ENCODE measurements around the gene ABI2.

DNA sequence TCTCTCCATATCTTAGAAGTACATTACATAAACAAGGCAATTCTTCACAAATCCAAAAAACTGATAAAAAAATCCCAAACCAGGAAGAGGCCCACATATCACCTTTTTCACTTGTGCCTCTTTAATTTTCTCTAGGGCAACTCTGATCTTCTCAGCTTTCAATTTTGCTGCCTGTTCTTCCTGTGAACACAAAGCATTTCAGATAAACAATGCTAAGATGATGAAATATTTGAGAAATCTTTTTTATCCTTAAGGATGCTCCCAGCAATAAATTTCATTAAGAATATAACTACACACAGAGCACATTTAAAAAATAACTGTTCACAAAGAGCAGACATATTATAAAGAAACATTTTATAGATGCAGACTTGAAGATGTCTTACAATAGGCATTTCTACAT is 133.6 kb downstream of the ABI2 start:
- TF ChIP-seq, protein P1, sequence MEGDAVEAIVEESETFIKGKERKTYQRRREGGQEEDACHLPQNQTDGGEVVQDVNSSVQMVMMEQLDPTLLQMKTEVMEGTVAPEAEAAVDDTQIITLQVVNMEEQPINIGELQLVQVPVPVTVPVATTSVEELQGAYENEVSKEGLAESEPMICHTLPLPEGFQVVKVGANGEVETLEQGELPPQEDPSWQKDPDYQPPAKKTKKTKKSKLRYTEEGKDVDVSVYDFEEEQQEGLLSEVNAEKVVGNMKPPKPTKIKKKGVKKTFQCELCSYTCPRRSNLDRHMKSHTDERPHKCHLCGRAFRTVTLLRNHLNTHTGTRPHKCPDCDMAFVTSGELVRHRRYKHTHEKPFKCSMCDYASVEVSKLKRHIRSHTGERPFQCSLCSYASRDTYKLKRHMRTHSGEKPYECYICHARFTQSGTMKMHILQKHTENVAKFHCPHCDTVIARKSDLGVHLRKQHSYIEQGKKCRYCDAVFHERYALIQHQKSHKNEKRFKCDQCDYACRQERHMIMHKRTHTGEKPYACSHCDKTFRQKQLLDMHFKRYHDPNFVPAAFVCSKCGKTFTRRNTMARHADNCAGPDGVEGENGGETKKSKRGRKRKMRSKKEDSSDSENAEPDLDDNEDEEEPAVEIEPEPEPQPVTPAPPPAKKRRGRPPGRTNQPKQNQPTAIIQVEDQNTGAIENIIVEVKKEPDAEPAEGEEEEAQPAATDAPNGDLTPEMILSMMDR (IDR thresholded peaks at IDR 0.05): no peak
- TF ChIP-seq POLR2A (IDR thresholded peaks at IDR 0.05): no peak

Measured in transverse colon (tissue), 3 donors.